ENCODE results near the gene UMODL1. TPM values are rescaled to one million over a fixed set of nuclear protein-coding genes. Genes with fewer than 3 reads are reported as not detected.

Gene UMODL1
- total and polyA plus RNA-seq, 10 of the 15 experiments (the other 5 are each of a cell fraction or from before 2014, with no cell fraction given) = 0.01 to 0.11 (median 0.03) TPM; not detected in 5

DNA sequence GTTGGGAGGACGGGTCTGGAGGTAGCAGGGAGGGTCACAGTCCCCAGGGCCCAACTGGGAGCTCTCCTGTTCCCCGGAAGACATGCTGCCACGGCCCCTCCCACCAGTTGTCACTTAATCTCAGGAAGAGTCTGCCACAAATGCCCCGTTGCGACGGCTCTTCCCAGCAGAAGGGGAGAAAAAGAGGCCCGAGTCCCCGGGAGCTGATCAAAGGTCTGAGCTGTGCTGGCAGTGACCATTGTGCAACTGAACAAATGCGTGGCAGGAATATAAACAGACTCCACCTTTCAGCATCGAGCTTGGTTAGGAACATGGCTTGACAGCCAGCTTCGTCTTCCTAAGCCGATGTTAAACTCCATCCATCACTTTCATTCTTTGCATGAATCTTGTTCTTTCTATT is 33.2 kb upstream of the UMODL1 start (continued):
- TF ChIP-seq ZNF592 (IDR thresholded peaks at IDR 0.05) (no peak), MXI1 (IDR thresholded peaks at IDR 0.05; ENCODE audit: low read depth, low read length) (no peak), SPI1 (IDR thresholded peaks at IDR 0.05; ENCODE audit: borderline replicate concordance, insufficient read depth, low read depth, low read length) (no peak), MAX (IDR thresholded peaks at IDR 0.05; ENCODE audit: low read depth, low read length) (no peak)
- TF ChIP-seq, protein P1, sequence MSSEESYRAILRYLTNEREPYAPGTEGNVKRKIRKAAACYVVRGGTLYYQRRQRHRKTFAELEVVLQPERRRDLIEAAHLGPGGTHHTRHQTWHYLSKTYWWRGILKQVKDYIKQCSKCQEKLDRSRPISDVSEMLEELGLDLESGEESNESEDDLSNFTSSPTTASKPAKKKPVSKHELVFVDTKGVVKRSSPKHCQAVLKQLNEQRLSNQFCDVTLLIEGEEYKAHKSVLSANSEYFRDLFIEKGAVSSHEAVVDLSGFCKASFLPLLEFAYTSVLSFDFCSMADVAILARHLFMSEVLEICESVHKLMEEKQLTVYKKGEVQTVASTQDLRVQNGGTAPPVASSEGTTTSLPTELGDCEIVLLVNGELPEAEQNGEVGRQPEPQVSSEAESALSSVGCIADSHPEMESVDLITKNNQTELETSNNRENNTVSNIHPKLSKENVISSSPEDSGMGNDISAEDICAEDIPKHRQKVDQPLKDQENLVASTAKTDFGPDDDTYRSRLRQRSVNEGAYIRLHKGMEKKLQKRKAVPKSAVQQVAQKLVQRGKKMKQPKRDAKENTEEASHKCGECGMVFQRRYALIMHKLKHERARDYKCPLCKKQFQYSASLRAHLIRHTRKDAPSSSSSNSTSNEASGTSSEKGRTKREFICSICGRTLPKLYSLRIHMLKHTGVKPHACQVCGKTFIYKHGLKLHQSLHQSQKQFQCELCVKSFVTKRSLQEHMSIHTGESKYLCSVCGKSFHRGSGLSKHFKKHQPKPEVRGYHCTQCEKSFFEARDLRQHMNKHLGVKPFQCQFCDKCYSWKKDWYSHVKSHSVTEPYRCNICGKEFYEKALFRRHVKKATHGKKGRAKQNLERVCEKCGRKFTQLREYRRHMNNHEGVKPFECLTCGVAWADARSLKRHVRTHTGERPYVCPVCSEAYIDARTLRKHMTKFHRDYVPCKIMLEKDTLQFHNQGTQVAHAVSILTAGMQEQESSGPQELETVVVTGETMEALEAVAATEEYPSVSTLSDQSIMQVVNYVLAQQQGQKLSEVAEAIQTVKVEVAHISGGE (CRISPR knock-in tag; IDR thresholded peaks at IDR 0.05) = no peak

All from GM12878 (cell line).